MV-4-11 (cell line): ENCODE data around the gene FER1L5.

ENCODE experiments used
- DNase-seq: peaks from one replicate; lab custom pipeline; 2025; lab: John Stamatoyannopoulos, UW

FER1L5 gene

GRCh38 chr2:96642564-96643360 lies at the start of gene FER1L5:
TSS of gene FER1L5 (plus strand) at chr2:96642764. CDS start at chr2:96642837, 73 bp downstream.
- no peak for DNase-seq

- DNase-seq = no peak
These were observed 48.3 kb upstream of the FER1L5 start for GRCh38 chr2:96594282-96594681.

- DNase-seq = no peak
These were observed 47.8 kb upstream of the FER1L5 start for GRCh38 chr2:96594691-96595152.

GRCh38 chr2:96596596-96596995 lies 46.0 kb upstream of the FER1L5 start:
- no peak for DNase-seq

GRCh38 chr2:96599941-96600340 lies 42.6 kb upstream of the FER1L5 start:
- no peak for DNase-seq

- no peak for DNase-seq
These were observed 40.9 kb upstream of the FER1L5 start for GRCh38 chr2:96601382-96602292.

- no peak for DNase-seq
These were observed 40.2 kb upstream of the FER1L5 start for GRCh38 chr2:96602330-96602823.

- no peak for DNase-seq
These were observed 38.5 kb upstream of the FER1L5 start for GRCh38 chr2:96604104-96604503.

- no peak for DNase-seq
These were observed 33.8 kb upstream of the FER1L5 start for GRCh38 chr2:96608469-96609455.

GRCh38 chr2:96616128-96616527 lies 26.4 kb upstream of the FER1L5 start:
- DNase-seq = no peak

GRCh38 chr2:96616535-96616934 lies 26.0 kb upstream of the FER1L5 start:
- no peak for DNase-seq

GRCh38 chr2:96617012-96617411 lies 25.6 kb upstream of the FER1L5 start:
- DNase-seq = no peak

GRCh38 chr2:96618596-96619283 lies 23.8 kb upstream of the FER1L5 start:
- DNase-seq = peak; percentile 5

- no peak for DNase-seq
These were observed 20.0 kb upstream of the FER1L5 start for GRCh38 chr2:96622544-96622943.

- DNase-seq = peak; percentile 4
These were observed 19.4 kb upstream of the FER1L5 start for GRCh38 chr2:96623116-96623515.

- DNase-seq = no peak
These were observed 16.7 kb upstream of the FER1L5 start for GRCh38 chr2:96625571-96626552.

- no peak for DNase-seq
These were observed 16.0 kb upstream of the FER1L5 start for GRCh38 chr2:96626553-96626942.

GRCh38 chr2:96631804-96632435 lies 10.6 kb upstream of the FER1L5 start:
- no peak for DNase-seq

GRCh38 chr2:96633641-96634040 lies 8.9 kb upstream of the FER1L5 start:
- no peak for DNase-seq
